NOMO-1 treated with DMSO at 0.1 percent for 48 hours (cell line): ENCODE results near the gene GNA12.

Experiments used
- DNase-seq: peaks from one replicate; lab custom pipeline; 2025; ENCODE audit not compliant: unreplicated experiment; lab: John Stamatoyannopoulos, UW

Gene GNA12

DNA sequence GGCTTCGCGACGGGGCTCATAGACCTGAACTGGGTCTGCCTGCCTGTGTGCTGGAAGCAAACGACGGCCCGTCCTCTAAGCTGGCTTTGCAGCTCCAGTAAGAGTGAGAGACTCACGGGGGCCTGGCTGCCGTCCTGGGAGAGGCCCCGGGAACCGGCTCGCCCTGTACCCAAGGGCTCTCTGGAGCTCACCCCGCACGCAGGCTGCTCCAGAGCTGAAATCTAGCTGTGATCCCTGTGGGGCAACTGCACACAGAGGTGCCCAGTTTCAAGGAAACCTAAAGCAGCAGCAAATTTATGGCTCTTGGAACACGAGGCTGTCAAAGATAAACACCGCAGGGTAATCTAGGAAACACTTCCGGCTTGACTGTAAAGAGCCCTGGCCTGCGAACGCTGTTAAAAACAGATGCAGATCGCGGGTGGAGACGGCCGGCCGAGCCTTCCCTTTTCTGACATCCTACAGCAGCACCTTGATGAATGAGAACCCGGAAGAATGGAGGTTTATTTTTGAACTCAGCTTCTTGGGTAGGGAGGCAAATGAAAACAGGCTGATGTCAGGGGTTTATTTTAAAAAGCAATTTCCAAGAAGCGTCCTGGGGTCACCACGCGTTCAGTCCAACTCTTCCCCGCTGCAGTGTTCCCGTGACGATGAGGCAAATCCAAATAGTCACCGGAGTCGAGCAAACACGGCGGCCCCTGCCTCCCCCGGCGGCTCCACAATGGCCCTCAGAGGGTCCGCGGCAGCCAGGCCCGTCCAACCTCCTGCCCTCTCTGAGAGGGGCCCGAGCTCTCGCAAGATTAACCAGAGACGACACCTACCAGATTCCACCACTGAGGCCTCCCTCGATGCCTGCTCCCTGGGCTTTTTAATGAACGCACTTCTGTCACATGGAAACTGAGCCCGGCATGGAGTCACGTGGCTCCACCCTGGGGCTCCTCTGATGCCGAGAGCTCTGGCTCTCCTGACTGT is 126.5 kb downstream of the GNA12 start:
- no peak for DNase-seq

DNA sequence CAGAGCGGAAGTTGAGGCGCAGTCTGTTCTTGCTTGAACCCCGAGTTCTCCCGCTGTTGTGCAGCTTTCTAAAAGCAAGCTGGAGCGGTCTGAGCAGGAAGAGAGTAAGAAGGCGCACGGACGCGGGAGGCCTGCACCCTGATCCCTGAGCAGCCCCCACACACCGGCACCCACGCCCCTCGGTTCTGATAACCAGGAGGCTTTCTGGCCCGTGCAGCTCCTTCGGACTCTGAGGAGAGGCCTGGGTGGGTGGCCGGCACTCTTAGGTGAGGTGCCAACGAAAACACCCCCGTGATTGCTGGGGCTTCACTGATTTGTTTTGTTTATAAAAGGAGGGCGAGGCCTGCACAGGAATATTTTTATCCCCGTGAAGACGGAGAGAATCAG is 127.2 kb downstream of the GNA12 start:
- DNase-seq = no peak

DNA sequence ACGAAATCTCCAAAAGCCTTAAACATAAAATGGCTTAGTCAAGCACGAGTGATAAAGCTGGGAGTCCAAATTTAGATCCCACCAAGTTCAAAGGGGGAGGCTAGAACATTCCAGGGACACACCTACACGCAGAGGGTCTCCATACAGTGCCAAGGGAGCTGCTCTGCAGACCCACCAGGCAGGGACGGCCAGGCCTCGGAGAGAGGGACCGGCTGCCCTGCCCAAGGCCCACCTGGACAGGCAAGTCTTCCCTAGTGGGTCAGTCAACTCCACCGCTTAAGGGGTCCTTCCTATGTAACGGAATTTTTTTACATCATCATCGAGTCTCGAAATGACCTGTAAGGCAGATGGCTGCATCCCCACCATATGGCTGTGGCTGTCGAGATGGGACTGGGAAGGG is 127.6 kb downstream of the GNA12 start:
- DNase-seq = no peak

- DNase-seq = peak; percentile 60
These were observed 128.5 kb downstream of the GNA12 start for GRCh38 chr7:2715341-2716231.

GRCh38 chr7:2714636-2715035 is 129.5 kb downstream of the GNA12 start:
- no peak for DNase-seq

DNA sequence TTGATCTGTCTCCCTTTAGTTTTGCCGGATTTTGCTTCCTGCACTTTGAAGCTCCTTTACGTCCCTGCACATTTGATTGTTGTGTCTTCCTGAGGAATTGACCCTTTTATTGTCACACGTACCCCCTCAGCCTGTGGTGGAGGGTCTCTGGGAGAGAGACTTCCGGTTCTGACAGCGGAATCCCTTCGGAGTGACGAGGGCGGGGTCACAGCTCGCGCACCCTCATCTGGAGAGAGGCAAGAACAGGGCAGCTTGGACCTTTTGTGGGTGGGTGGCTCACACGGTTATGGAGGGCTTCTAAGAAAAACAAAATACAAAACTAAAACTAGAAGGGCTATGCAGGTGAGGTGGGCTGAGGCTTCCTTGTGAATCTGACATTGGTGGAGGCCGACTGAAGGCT is 130.1 kb downstream of the GNA12 start:
- no peak for DNase-seq

DNA sequence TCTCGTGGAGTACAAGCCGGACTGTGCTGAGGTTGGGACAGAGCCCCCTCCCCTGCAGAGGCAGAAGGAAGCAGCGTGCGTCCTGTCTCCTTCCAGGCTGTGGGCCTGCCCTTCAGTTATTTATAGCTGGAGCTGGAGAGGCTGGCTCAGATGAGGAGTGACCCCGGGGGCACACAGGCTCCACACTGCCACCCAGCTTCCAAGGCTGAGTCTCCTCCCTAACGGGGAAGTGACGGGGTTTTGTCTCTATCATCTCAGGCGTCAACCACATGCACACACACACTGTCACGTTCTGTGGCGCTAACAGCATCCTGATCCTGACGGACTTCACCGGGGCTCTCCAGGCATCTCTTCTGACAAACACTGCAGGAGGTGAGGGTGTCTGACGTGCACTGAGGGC is 130.7 kb downstream of the GNA12 start:
- DNase-seq = no peak

- no peak for DNase-seq
These were observed 132.0 kb downstream of the GNA12 start for GRCh38 chr7:2711895-2712675.

DNA sequence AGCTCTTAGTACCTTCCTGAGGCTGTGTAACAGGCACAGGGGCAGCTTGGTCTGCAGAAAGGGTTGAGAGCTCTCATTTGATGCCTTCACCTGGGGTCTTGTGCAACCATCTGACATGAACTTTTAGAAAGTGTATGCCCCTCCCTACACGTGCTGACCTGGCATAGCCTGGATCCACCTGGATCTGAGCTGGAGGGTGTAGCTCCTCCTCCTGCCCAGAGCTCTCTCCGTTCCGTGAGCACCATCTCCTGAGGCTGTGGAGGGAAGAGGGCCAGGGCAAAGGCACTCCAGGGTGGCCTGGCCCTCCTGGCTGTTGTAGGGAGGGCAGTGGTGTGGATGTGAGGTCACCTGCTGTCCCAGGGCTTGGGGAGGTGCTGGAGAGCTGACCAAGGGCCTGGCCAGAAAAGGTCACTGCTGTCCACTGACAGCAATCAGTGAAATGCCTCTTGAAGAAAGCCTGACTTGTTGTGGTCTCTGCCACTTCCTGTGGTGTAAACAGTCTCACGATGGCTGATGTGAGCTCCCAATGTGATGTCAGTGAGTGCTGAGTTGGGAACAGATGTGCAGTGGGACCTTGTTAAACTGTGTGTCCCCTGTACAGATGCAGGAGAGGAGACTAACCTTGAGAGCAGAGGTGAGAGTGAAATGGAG is 133.1 kb downstream of the GNA12 start:
- peak; percentile 37 for DNase-seq

DNA sequence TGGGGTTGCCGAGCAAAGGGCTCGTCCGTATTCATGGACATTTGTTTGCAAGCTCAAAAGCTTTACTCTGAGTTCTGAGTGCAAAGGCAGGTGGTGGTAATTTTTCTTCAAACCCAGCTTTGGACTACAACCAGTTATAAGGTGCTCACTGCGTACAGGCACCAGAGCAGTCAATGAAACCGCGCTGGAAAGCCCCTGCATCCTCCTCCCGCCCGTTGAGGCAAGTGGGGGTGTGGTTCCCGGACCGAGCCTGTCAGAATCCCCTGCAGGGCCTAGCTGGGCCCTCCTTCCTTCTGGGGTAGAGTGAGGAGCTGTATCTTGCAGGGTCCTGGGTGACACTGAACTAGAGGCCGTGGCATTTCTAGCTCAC is 133.8 kb downstream of the GNA12 start:
- DNase-seq = no peak

GRCh38 chr7:2709553-2710285 is 134.4 kb downstream of the GNA12 start:
- DNase-seq = peak; percentile 58

DNA sequence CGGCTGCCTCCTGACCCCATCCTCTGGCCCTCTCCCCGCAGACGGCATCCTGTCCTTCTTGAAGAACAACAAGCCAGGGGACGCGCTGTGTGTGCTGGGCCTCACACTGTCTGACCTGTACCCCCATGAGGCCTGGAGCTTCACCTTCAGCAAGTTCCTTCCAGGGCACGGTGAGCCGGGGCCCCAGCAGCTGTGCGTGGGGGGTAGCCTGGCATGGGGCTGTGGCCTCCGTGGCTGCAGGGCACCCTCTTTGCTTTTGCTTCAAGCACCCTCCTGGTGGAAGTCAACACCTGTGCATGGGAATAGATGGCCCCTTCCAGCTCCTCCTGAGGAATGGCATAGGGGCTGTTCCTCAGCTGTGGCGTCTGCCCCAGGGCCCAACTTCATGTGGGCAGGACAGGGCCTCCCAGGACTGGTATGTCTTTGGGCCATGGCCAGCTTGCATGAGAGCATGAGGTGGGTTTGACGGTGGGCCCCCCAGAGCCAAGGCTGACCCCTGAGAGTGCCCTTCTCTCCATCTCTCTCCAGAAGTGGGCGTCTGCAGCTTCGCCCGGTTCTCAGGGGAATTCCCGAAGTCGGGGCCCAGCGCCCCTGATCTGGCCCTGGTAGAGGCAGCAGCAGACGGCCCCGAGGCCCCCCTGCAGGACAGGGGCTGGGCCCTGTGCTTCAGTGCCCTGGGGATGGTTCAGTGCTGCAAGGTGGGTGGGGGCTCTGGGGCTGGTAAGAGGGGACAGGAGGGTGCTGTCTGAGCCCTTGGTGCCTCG is 135.4 kb downstream of the GNA12 start:
- DNase-seq = no peak

GRCh38 chr7:2708041-2708440 is 136.1 kb downstream of the GNA12 start:
- DNase-seq = no peak

DNA sequence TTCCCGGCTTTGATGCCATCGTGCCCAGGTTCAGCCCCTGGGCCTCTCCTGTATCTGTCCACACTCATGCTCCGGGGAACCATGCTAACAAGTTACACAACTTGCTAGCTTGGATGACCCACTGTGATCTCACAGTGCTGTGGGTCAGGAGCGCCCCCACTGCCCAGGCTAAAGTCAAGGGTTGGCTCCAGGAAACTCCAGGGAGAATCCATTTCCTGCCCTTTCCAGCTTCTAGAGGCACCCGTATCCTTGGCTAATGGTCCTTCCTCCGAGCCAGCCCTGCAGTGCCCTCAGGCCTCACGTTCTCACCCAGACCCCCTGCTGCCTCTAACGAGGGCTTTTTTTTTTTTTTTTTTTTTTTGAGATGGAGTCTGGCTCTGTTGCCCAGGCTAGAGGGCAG is 136.6 kb downstream of the GNA12 start:
- no peak for DNase-seq

- no peak for DNase-seq
These were observed 137.4 kb downstream of the GNA12 start for GRCh38 chr7:2706685-2707126.

DNA sequence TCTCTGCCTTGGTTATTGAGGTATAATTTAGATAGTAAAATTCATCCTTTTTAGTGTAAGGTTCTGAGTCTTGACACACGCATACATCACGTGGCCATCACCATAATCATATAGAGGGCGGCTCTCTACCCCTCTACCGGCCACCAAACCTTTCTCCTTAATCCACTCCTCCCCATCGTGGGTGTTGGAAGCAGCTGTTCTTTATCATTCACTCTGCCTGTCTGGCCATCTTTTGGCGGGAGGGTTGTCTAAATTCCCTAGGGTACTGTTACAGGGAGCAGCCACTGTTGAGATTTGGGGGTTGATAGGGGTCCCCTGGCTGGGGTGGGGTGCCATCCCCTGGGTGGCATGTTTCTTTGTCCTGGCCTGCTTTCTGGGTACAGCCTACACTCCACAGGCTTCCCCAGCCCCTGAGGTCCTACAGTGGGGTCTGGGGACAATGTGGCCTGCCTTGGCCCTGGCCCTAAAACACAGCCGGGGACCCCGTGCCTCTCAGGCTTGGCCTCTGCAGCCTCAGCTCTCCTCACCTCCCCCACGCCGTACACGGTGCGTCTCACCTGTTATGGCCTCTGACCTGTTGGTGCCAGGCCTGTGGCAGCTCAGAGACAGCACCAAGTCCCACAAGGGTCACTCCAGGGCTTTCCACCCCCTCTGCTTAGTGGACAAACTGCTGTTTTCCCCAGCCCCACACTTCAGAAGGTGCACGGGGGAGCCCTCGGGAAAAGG is 138.6 kb downstream of the GNA12 start:
- DNase-seq = no peak

GRCh38 chr7:2702594-2702957 is 141.5 kb downstream of the GNA12 start:
- no peak for DNase-seq

GRCh38 chr7:2701832-2702593 is 142.1 kb downstream of the GNA12 start:
- DNase-seq = no peak
